Measurements from ENCODE around the gene UTP25.

The UTP25 gene

DNA sequence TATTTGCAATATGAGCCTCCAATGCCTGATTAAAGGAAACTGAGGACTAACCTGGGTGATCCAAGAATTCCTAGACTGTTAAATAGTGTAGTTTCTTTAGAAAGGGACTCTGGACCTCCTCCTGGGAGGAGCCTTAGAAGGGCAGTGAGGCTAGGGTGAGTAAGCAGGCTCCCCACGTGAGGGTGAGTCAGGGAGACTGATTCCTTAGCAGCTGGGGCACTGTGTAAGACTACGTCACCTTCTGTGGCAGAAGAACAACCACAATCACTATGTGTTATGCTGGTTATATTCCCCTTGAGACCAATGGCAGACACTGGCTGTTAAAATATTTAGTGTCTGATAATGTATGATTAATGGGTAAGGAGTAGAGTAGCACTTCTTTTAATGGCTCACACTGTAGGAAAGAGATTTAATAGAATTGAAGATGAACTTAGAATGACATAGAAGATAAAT, 56.9 kb downstream of the UTP25 start:
- TF ChIP-seq, protein P1, sequence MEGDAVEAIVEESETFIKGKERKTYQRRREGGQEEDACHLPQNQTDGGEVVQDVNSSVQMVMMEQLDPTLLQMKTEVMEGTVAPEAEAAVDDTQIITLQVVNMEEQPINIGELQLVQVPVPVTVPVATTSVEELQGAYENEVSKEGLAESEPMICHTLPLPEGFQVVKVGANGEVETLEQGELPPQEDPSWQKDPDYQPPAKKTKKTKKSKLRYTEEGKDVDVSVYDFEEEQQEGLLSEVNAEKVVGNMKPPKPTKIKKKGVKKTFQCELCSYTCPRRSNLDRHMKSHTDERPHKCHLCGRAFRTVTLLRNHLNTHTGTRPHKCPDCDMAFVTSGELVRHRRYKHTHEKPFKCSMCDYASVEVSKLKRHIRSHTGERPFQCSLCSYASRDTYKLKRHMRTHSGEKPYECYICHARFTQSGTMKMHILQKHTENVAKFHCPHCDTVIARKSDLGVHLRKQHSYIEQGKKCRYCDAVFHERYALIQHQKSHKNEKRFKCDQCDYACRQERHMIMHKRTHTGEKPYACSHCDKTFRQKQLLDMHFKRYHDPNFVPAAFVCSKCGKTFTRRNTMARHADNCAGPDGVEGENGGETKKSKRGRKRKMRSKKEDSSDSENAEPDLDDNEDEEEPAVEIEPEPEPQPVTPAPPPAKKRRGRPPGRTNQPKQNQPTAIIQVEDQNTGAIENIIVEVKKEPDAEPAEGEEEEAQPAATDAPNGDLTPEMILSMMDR (IDR thresholded peaks at IDR 0.05): no peak

DNA sequence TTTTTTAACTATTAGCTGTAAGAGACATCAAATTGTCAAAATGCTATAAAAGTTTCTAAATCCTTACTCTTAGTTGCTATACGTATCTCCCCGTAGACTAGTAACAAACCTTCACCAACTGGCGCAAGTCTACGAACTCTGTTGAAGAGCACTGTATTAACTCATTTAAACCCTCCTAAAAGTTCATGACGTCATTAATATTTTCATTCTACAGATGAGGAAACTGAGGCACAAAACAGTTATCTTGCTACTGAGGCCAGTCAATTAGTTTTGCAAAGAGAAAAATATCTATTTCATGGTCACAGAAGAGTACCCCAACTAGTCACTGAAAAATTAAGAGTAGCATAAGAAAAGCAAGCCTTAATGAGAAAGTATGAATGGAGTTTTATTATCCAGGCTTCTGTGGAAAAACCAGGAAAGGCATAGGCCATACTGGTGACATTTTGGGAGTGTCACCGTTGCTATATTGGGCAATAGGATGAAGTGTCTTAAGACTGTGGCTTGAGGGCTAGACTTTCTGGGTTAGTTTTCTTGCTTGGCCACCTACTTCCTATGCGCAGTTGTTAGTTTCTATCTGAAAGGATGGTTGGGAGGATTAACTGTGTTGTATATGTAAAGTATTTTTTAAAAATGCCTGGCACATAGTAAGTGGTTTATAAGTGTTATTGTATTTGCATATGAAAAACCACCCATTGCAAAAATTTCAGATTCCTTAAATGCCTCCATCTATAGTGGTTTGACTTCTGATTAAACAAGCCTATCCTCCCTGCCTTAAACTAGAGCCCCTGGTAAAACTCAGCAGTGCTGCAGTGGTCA, 57.8 kb downstream of the UTP25 start:
- TF ChIP-seq, protein P1 (IDR thresholded peaks at IDR 0.05): no peak

DNA sequence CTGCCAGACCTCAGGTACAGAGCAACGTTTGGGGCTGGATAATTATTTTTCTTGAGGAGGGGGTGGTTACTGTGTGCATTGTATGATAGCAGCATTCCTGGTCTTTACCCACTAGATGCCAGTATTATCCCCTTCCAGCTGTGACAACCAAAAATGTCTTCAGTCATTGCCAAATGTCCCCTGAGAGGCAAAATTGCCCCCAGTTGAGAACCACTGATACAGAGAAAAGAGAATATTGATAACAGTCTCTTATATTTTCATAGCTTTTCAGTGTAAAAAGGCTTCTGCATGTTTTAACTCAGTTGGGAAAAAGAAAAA, 58.4 kb downstream of the UTP25 start:
- TF ChIP-seq, protein P1 (IDR thresholded peaks at IDR 0.05): no peak

DNA sequence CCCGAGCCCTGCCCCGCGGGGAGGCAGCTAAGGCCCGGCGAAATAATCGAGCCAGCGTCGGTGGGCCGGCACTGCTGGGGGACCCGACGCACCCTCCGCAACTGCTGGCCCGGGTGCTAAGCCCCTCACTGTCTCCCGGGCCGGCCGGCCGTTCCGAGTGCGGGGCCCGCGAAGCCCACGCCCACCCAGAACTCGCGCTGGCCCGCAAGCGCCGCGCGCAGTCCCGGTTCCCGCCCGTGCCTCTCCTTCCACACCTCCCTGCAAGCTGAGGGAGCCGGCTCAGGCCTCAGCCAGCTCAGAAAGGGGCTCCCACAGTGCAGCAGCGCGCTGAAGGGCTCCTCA, 61.3 kb downstream of the UTP25 start:
- TF ChIP-seq, protein P1 (IDR thresholded peaks at IDR 0.05): no peak

DNA sequence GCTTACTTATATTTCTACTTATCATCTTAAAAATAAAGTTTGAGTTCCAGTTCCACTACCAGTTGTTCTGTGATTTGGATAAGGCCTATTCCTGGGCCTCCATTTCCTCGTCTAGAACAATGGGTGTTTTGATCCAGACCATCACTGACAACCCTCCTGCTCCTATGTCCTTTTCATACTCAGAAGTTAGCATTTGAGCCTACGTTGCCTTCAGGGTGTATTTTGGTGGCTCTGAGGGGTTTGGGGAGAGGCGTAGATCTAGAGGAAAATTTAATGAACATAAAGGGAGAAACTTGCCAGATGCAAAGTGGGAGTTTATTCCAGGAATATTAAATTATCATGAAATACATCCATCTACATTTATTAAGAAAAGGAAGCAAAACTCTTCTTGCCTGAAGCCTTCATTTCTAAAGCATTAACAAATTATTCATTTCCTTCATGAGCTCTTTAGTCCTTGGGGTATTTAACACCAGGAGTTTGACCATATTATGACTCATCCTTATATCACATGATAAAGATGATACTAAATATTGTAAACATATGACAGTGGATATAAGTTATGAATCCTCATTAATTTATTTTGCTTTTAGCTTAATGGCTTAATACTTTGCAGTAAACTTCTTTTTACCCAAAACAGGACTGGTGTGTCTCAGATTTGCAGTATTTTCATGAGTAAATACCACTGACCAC, 63.0 kb downstream of the UTP25 start:
- TF ChIP-seq, protein P1 (IDR thresholded peaks at IDR 0.05): no peak

DNA sequence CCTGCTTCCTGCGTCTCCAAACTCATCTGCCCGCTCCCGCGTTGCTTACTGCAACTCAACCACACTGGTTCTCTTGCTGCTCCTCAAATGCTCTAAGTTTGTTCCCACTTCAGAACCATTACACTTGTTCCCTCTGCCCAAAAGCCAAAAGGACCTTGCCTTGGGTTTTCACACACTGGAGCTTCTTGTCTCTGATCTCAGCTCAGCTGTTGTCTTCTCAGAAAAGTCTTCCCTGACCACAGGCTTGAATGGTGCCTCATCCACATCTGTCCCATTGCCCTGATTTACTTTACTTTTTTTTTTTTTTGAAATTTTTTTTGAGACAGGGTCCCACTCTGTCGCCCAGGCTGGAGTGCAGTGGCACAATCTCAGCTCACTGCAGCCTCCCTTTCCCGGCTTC, 66.0 kb downstream of the UTP25 start:
- TF ChIP-seq, protein P1 (IDR thresholded peaks at IDR 0.05): no peak

DNA sequence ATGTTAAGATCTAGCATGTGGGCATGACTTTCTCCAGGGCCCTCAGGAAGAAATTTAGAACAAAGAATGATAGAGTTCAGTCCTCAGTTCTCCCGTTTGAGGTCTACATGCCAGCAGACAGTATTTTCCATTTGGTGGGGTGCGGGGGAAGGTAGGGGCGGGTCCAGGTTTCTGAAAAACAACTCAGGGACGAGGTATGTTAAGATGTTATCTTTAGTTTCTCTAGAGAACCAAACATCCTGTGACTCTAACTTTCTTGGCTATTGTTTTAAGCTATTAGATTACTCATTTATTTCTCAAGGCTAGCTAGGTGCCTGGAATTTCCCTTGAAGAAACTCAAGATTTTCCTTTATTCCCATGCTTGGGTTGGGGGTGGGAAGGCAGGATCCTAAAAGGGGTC, 67.9 kb downstream of the UTP25 start:
- TF ChIP-seq, protein P1 (IDR thresholded peaks at IDR 0.05): no peak
